ENCODE results near the gene ACOX3. TPM values are rescaled to one million over a fixed set of nuclear protein-coding genes. Genes with fewer than 3 reads are reported as not detected.

The ACOX3 gene
- total and polyA plus RNA-seq, 10 of the 15 experiments (the other 5 are each of a cell fraction or from before 2014, with no cell fraction given): 2.0 to 24.5 (median 14.0) TPM

DNA sequence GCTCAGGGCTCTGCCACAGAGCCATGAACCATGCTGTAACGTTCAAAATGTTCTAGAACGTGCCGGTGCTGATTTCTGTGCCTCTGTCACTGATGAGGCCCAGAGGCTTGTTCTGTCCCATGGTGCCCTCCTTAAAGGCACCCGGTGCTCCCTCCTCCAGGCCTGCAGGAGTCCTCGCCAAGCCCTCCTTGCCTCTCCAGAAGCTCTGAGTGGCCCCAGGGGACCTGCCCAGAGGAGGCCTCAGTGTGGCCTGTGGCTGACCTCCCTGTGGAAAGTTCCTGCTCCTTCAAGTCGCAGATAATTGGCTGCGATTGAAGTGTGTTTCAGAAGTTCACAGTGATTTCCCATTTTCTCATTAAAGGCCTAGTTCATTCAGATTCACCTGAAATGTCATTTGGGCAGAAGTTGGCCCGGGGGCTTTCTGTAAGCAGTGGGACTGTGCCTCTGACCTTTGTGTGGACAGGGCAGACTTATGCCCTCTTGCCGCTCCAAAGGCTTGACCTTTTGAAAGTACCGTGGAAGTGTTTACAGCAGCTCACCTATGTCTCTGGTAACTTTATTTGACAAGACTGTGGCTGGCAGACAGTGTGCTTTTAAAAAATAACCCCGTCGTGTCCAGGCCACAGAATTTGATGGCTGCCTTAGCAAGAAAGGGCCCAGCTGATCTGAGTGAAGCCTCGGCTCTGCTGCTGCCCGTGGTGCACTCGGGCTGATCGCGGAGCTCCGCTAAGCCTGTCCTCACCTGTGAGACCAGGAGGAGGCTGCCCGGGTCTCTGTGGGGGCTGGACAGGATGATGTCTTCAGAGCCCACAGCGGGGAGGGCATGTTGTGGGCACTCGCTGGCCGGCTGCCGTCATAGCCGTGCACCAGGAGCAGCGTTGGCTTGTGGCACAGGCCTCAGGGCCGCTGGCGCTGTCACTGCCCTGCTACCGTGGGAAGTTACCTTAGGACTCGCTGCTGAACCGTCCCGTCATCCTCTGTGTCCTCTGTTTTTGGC lies 25.4 kb upstream of the ACOX3 start:
- 96% methylated on average over 31 of the region's 31 CpGs for WGBS (ENCODE audit: insufficient coverage, insufficient replicate concordance, low lambda C conversion rate, missing lambda C conversion rate)
- Histone ChIP-seq H3K9ac (ENCODE audit: control insufficient read depth, insufficient read depth, low read length) (no peak overlapping the region), H3K4me2 (ENCODE audit: control insufficient read depth, insufficient read depth) (no peak overlapping the region), H3K27me3 (replicated peaks in 1 of 2; ENCODE audit: control insufficient read depth in 2 of 2, insufficient read depth in 2 of 2, low read length in 1 of 2) (no peaks in the 10 kb centered on the region), H3K9me3 (replicated peaks; ENCODE audit: control insufficient read depth, insufficient read depth, low read length) (no peaks in the 10 kb centered on the region), H3K27ac (ENCODE audit: control insufficient read depth, insufficient read depth) (no peak overlapping the region), H4K20me1 (ENCODE audit: control insufficient read depth, insufficient read depth) (no peaks in the 10 kb centered on the region; the same call in 1 of the 2 replicates), H3K4me3 (no peak overlapping the region), H3K36me3 (ENCODE audit: control insufficient read depth in 2 of 2, insufficient read depth in 2 of 2, low read length in 1 of 2) (peaks cover 12 to 14% of the 10 kb centered on the region in 2 experiments), H3K79me2 (ENCODE audit: control insufficient read depth, insufficient read depth, low read length) (no peaks in the 10 kb centered on the region), H3K4me1 (ENCODE audit: control insufficient read depth, insufficient read depth, low read length) (no peaks in the 10 kb centered on the region), H2AFZ (ENCODE audit: control insufficient read depth, low read depth, low read length) (no peak overlapping the region)
- POLR2A ChIA-PET: no interaction called here
- no peak for DNase-seq (ENCODE audit: low read depth, low spot score)
- in situ Hi-C loops (cut with MboI) (no loop called here), intact Hi-C loops (cut with micrococcal nuclease; ENCODE audit: unreplicated experiment) (loop anchor here (5.0 kb wide), 1 partner anchor 451 kb away; no protein-coding TSS in a partner anchor)
- ATAC-seq: no peak
- CTCF ChIA-PET: no interaction called here
- SMC1A ChIA-PET (ENCODE audit: uncharacterized antibody, unreplicated experiment): no interaction called here
- no peak for FAIRE-seq
- no peak for TF ChIP-seq YY1 (IDR thresholded peaks at IDR 0.05; ENCODE audit: low read depth, low read length)
- TF ChIP-seq GABPA (IDR thresholded peaks at IDR 0.05; ENCODE audit: low read depth): no peak
- TF ChIP-seq SMAD5 (IDR thresholded peaks at IDR 0.05; ENCODE audit: low read depth): no peak
- TF ChIP-seq SREBF2 (IDR thresholded peaks at IDR 0.05; ENCODE audit: low read length): no peak
- no peak for TF ChIP-seq TCF7 (IDR thresholded peaks at IDR 0.05; ENCODE audit: borderline replicate concordance)
- no peak for TF ChIP-seq POLR2AphosphoS2 (IDR thresholded peaks at IDR 0.05; ENCODE audit: low read depth, low read length)
- TF ChIP-seq JUNB (IDR thresholded peaks at IDR 0.05): no peak
- TF ChIP-seq MTA3 (IDR thresholded peaks at IDR 0.05; ENCODE audit: borderline replicate concordance, low read length): no peak
- no peak for TF ChIP-seq CHD2 (IDR thresholded peaks at IDR 0.05; ENCODE audit: borderline replicate concordance, low read depth, low read length)
- no peak for TF ChIP-seq RBBP5 (conservative IDR thresholded peaks at IDR 0.05)
- TF ChIP-seq RAD21 (IDR thresholded peaks at IDR 0.05; ENCODE audit: insufficient read depth, low read depth, low read length): no peak
- TF ChIP-seq ZNF622 (IDR thresholded peaks at IDR 0.05): no peak
- no peak for TF ChIP-seq EGR1 (IDR thresholded peaks at IDR 0.05; ENCODE audit: borderline replicate concordance in 1 of 2, low read depth in 2 of 2, low read length in 2 of 2)
- no peak for TF ChIP-seq E2F4 (IDR thresholded peaks at IDR 0.05; ENCODE audit: low read depth, low read length)
- no peak for TF ChIP-seq PAX8 (IDR thresholded peaks at IDR 0.05)
- no TSS peak for BruUV-seq (replicated peaks)
- RAD21 ChIA-PET (ENCODE audit: unreplicated experiment): no interaction called here
